Mesenchymal stem cell (in vitro differentiated cells and primary cell): Measurements from ENCODE around the gene CARD10.

Source experiments
- DNase-seq: peaks from one replicate; pipeline ENCODE4 v3.0.0-alpha.2; 2013
- H2AFZ ChIP-seq: one replicate; pipeline ENCODE4 v1.6.1; 2013; ENCODE audit warnings: low read depth, mild to moderate bottlenecking, control low read depth, inconsistent platforms, low read length, moderate library complexity
- H2AK5ac ChIP-seq: 2 replicates; pipeline ENCODE4 v1.6.1; 2013; ENCODE audit warnings: low read length, moderate library complexity, mild to moderate bottlenecking, inconsistent platforms; ENCODE audit not compliant: severe bottlenecking
- H2BK120ac ChIP-seq: one replicate; pipeline ENCODE4 v1.6.1; 2013; ENCODE audit warnings: low read depth, mild to moderate bottlenecking, inconsistent platforms, low read length, moderate library complexity
- H2BK12ac ChIP-seq, 2 experiments: one replicate each; pipeline ENCODE4 v1.6.1; 2013; ENCODE audit warnings: inconsistent platforms in 2 of 2, low read length in 2 of 2, mild to moderate bottlenecking in 2 of 2, moderate library complexity in 2 of 2, control low read depth in 1 of 2
- H2BK15ac ChIP-seq: one replicate; pipeline ENCODE4 v1.6.1; 2013; ENCODE audit warnings: mild to moderate bottlenecking, low read depth, inconsistent platforms; ENCODE audit not compliant: poor library complexity, severe bottlenecking
- H2BK5ac ChIP-seq: 2 replicates; pipeline ENCODE4 v1.6.1; 2013; ENCODE audit warnings: low read depth, mild to moderate bottlenecking, low read length, control low read depth, inconsistent platforms; ENCODE audit not compliant: poor library complexity, severe bottlenecking
- H3K14ac ChIP-seq, 2 experiments: one replicate each; pipeline ENCODE4 v1.6.1; 2013; ENCODE audit warnings: inconsistent platforms in 2 of 2, low read length in 2 of 2, control low read depth in 1 of 2, mild to moderate bottlenecking in 1 of 2, moderate library complexity in 1 of 2
- H3K18ac ChIP-seq, 2 experiments: one replicate each; pipeline ENCODE4 v1.6.1; 2013; ENCODE audit warnings: inconsistent platforms in 2 of 2, low read length in 2 of 2, control low read depth in 1 of 2, low read depth in 1 of 2, mild to moderate bottlenecking in 1 of 2
- H3K23ac ChIP-seq, 2 experiments: one replicate each; pipeline ENCODE4 v1.6.1; 2013; ENCODE audit warnings: inconsistent platforms in 2 of 2, low read length in 2 of 2, mild to moderate bottlenecking in 2 of 2, moderate library complexity in 2 of 2, control low read depth in 1 of 2
- H3K27ac ChIP-seq: 2 replicates; pipeline ENCODE4 v1.5.1; 2013; ENCODE audit warnings: mild to moderate bottlenecking, moderate library complexity, low read length, control low read depth, inconsistent platforms; ENCODE audit not compliant: poor library complexity, severe bottlenecking
- H3K27me3 ChIP-seq, 2 experiments: 2 replicates each; pipeline versions ENCODE4 v1.6.1 to v1.7.0; 2013; ENCODE audit warnings: low read length in 2 of 2, mild to moderate bottlenecking in 2 of 2, moderate library complexity in 2 of 2, control low read depth in 1 of 2, inconsistent platforms in 1 of 2; ENCODE audit not compliant: control insufficient read depth in 1 of 2, insufficient read depth in 1 of 2
- H3K36me3 ChIP-seq, 2 experiments: 2 replicates each; pipeline versions ENCODE4 v1.6.1 to v1.7.0; 2013; ENCODE audit warnings: low read length in 2 of 2, control low read depth in 1 of 2, inconsistent platforms in 1 of 2, low read depth in 1 of 2, mild to moderate bottlenecking in 1 of 2; ENCODE audit not compliant: insufficient read depth in 2 of 2, control insufficient read depth in 1 of 2
- H3K4ac ChIP-seq, 2 experiments: one replicate each; pipeline ENCODE4 v1.6.1; 2013; ENCODE audit warnings: inconsistent platforms in 2 of 2, low read length in 2 of 2, mild to moderate bottlenecking in 2 of 2, moderate library complexity in 2 of 2, control low read depth in 1 of 2, low read depth in 1 of 2
- H3K4me1 ChIP-seq: 2 replicates; pipeline ENCODE4 v1.6.1; 2013; ENCODE audit warnings: low read depth, low read length, control low read depth; ENCODE audit not compliant: control insufficient read depth, insufficient read depth
- H3K4me2 ChIP-seq: 2 replicates; pipeline ENCODE4 v1.6.1; 2013; ENCODE audit warnings: low read length, mild to moderate bottlenecking, inconsistent platforms; ENCODE audit not compliant: poor library complexity, severe bottlenecking
- H3K4me3 ChIP-seq, 2 experiments: 2 replicates each; pipeline versions ENCODE4 v1.5.1 to v1.7.0; 2013; ENCODE audit warnings: low read length in 2 of 2, mild to moderate bottlenecking in 2 of 2, control low read depth in 1 of 2, low read depth in 1 of 2; ENCODE audit not compliant: insufficient read depth in 1 of 2
- H3K79me1 ChIP-seq: replicated peaks from 2 replicates; pipeline ENCODE4 v1.6.1; 2013; ENCODE audit warnings: mild to moderate bottlenecking, control low read depth, low read length, inconsistent platforms; ENCODE audit not compliant: poor library complexity, severe bottlenecking
- H3K9ac ChIP-seq: 2 replicates; pipeline ENCODE4 v1.7.0; 2013; ENCODE audit warnings: mild to moderate bottlenecking, low read length, moderate library complexity
- H3K9me3 ChIP-seq: 2 replicates; pipeline ENCODE4 v1.7.0; 2013; ENCODE audit warnings: mild to moderate bottlenecking, low read length; ENCODE audit not compliant: control insufficient read depth
- H4K8ac ChIP-seq: one replicate; pipeline ENCODE4 v1.6.1; 2013; ENCODE audit warnings: inconsistent platforms, mild to moderate bottlenecking, low read length, moderate library complexity
- H4K91ac ChIP-seq: one replicate; pipeline ENCODE4 v1.6.1; 2013; ENCODE audit warnings: mild to moderate bottlenecking, low read length, inconsistent platforms
- WGBS: methylation state at CpG from one replicate; pipeline ENCODE4 v1.1.7; 2013; ENCODE audit warnings: mixed read lengths; 5-methylcytosine and 5-hydroxymethylcytosine counted together

CARD10 gene

GRCh38 chr22:37455896-37456295, 63.3 kb downstream of the CARD10 start:
- Histone ChIP-seq H2AFZ (no peak overlapping the region), H2AK5ac (peak overlapping the region; percentile 97), H3K4me3 (no peak overlapping the region), H2BK15ac (peak overlapping the region; percentile 12), H3K4me2 (peak overlapping the region; percentile 24), H3K23ac (peak overlapping the region in 1 of 2 experiments; percentile 6), H4K91ac (peak overlapping the region; percentile 96), H3K4ac (peak overlapping the region; percentile 72 to 80), H3K4me1 (peaks cover 27% of the 10 kb centered on the region), H2BK120ac (peak overlapping the region; percentile 88), H2BK5ac (peak overlapping the region; percentile 89), H3K18ac (peak overlapping the region; percentile 90 to 99), H3K9me3 (no peaks in the 10 kb centered on the region), H3K79me1 (no peaks in the 10 kb centered on the region), H3K27me3 (peaks cover 0 to 66% of the 10 kb centered on the region in 2 experiments), H3K27ac (peak overlapping the region; percentile 96), H4K8ac (peak overlapping the region; percentile 73), H2BK12ac (peak overlapping the region; percentile 97 to 99), H3K36me3 (no peaks in the 10 kb centered on the region), H3K14ac (peak overlapping the region in 1 of 2 experiments; percentile 93), H3K9ac (no peak overlapping the region)
- peak; percentile 56 for DNase-seq
- 79% methylated on average over 13 of the region's 14 CpGs for WGBS

GRCh38 chr22:37454857-37455686, 64.1 kb downstream of the CARD10 start:
- H3K9ac ChIP-seq: no peak overlapping the region
- no peak overlapping the region for H2BK15ac ChIP-seq
- peak overlapping the region; percentile 31 for H2AK5ac ChIP-seq
- H4K8ac ChIP-seq: peak overlapping the region; percentile 4
- peak overlapping the region; percentile 97 to 98 for H2BK12ac ChIP-seq
- H3K14ac ChIP-seq: peak overlapping the region in 1 of 2 experiments; percentile 74
- peak overlapping the region; percentile 53 for H3K4me2 ChIP-seq
- no peak overlapping the region for H2AFZ ChIP-seq
- peak; percentile 96 for DNase-seq
- WGBS: 6% methylated on average over 19 of the region's 21 CpGs
- H3K4me3 ChIP-seq: no peak overlapping the region
- H3K27me3 ChIP-seq: peaks cover 0 to 68% of the 10 kb centered on the region in 2 experiments
- peak overlapping the region; percentile 96 for H3K27ac ChIP-seq
- H4K91ac ChIP-seq: peak overlapping the region; percentile 45
- peak overlapping the region in 1 of 2 experiments; percentile 77 for H3K23ac ChIP-seq
- H3K18ac ChIP-seq: peak overlapping the region; percentile 25 to 99
- H3K4me1 ChIP-seq: peaks cover 27% of the 10 kb centered on the region
- H3K4ac ChIP-seq: peak overlapping the region; percentile 27 to 98
- H3K36me3 ChIP-seq: no peaks in the 10 kb centered on the region
- peak overlapping the region; percentile 22 for H2BK120ac ChIP-seq
- peak overlapping the region; percentile 71 for H2BK5ac ChIP-seq
- H3K79me1 ChIP-seq: no peaks in the 10 kb centered on the region
- no peaks in the 10 kb centered on the region for H3K9me3 ChIP-seq

GRCh38 chr22:37453696-37454095, 65.5 kb downstream of the CARD10 start:
- 98% methylated on average over 7 of the region's 7 CpGs for WGBS
- Histone ChIP-seq H3K9me3 (no peaks in the 10 kb centered on the region), H3K9ac (no peak overlapping the region), H3K27me3 (peaks cover 0 to 74% of the 10 kb centered on the region in 2 experiments), H3K4me1 (peaks cover 39% of the 10 kb centered on the region), H2BK15ac (peak overlapping the region; percentile 39), H3K4me2 (no peak overlapping the region), H2AFZ (no peak overlapping the region), H3K27ac (no peak overlapping the region), H3K18ac (peak overlapping the region; percentile 68 to 92), H2BK5ac (no peak overlapping the region), H3K4ac (peak overlapping the region; percentile 85 to 93), H4K91ac (peak overlapping the region; percentile 30), H4K8ac (no peak overlapping the region), H2AK5ac (peak overlapping the region; percentile 85), H3K79me1 (no peaks in the 10 kb centered on the region), H2BK120ac (peak overlapping the region; percentile 75), H3K36me3 (no peaks in the 10 kb centered on the region), H2BK12ac (peak overlapping the region; percentile 46 to 88), H3K4me3 (no peak overlapping the region), H3K23ac (no peak overlapping the region), H3K14ac (no peak overlapping the region)
- DNase-seq: no peak

- Histone ChIP-seq H2BK5ac (no peak overlapping the region), H3K9me3 (no peaks in the 10 kb centered on the region), H2BK12ac (no peak overlapping the region), H3K14ac (no peak overlapping the region), H3K4ac (no peak overlapping the region), H2AFZ (no peak overlapping the region), H4K8ac (no peak overlapping the region), H2AK5ac (no peak overlapping the region), H3K27ac (no peak overlapping the region), H3K4me2 (no peak overlapping the region), H2BK15ac (no peak overlapping the region), H3K4me1 (peaks cover 38% of the 10 kb centered on the region), H3K27me3 (peaks cover 0 to 69% of the 10 kb centered on the region in 2 experiments), H3K23ac (no peak overlapping the region), H2BK120ac (no peak overlapping the region), H3K18ac (no peak overlapping the region), H3K4me3 (no peak overlapping the region), H3K79me1 (no peaks in the 10 kb centered on the region), H3K9ac (no peak overlapping the region), H3K36me3 (no peaks in the 10 kb centered on the region), H4K91ac (no peak overlapping the region)
- WGBS: no CpG with 5 or more reads among the region's 1 CpG
- DNase-seq: no peak
Measured at GRCh38 chr22:37451218-37451617, 68.0 kb downstream of the CARD10 start.
